ENCODE results near the gene FXYD7. TPM values are rescaled to one million over a fixed set of nuclear protein-coding genes. Genes with fewer than 3 reads are reported as not detected.

FXYD7 gene
- total and polyA plus RNA-seq, 2 experiments from 2014 or later, result 0.22 to 0.27 TPM

DNA sequence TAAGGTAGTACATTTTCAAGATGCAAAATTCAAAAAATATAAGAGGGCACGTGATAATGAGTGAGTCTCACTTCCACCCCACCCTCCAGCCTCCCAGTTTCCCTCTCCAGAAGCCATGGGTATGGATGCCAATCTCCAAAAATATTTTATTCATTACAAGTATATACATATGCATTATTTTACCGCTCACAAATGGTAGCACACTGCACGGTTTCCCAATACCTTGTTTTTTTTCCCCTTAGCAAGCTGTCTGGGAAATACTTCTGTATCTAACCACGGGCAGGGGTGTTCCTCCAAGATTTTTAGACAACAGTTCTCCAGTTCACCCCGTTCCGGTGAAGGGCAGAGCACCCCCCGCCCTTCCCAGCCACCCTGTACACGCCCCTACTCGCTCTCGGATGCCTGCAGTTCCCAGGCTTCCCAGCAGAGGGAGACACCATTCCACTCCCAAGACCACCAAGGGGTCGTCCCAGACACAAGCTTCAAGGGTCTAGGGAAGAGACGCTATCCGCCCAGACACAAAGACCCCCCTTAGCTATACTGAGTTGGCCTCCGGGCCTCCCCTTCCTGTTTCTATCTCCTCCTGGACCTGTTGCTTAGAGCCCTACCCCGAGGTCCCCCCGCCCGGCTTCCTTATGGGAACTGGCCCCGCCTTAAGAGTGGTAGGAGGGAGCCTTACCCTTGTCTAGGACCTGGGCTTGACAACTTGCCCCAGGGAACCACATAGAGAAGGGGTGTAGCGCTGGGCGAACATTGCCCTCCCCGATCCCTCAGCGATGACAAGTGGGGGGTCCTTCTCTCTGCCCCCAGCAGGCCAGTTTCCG, 28.5 kb upstream of the FXYD7 start:
- Histone ChIP-seq H3K27ac (peak overlapping the region; percentile 94), H3K9me3 (ENCODE audit: low read depth) (no peaks in the 10 kb centered on the region), H3K4me3 (no peak overlapping the region), H3K27me3 (no peaks in the 10 kb centered on the region), H3K9me2 (replicated peaks; ENCODE audit: insufficient read depth) (no peaks in the 10 kb centered on the region), H3K36me3 (replicated peaks; ENCODE audit: insufficient read depth, low read depth) (no peaks in the 10 kb centered on the region), H4K20me1 (ENCODE audit: insufficient read depth, poor library complexity, severe bottlenecking) (no peaks in the 10 kb centered on the region), H3K4me2 (peak overlapping the region; percentile 75), H3K4me1 (ENCODE audit: insufficient read depth) (peaks cover 5% of the 10 kb centered on the region), H3K79me2 (peaks cover 17% of the 10 kb centered on the region), H2AFZ (peak overlapping the region; percentile 34)
- TF ChIP-seq CTCF (IDR thresholded peaks at IDR 0.05; ENCODE audit: poor library complexity), result peak; percentile 96
- TF ChIP-seq EZH2phosphoT487 (IDR thresholded peaks at IDR 0.05; ENCODE audit: low read depth, severe bottlenecking, unreplicated experiment), result no peak
- peak; percentile 81 for DNase-seq (ENCODE audit: low spot score)
- WGBS (ENCODE audit: low lambda C conversion rate, missing lambda C conversion rate), result 23% methylated on average over 23 of the region's 23 CpGs

GRCh38 chr19:35115177-35115951, 27.7 kb upstream of the FXYD7 start, which contains the start of gene FXYD3:
Gene FXYD3, plus strand, starts transcription at chr19:35115823. Its CDS starts 3,554 bp downstream, at chr19:35119377.
- WGBS (ENCODE audit: low lambda C conversion rate, missing lambda C conversion rate), result 86% methylated on average over 8 of the region's 14 CpGs
- H2AFZ ChIP-seq, result peak within 1 kb of the TSS; percentile 34
- TF ChIP-seq EZH2phosphoT487 (IDR thresholded peaks at IDR 0.05; ENCODE audit: low read depth, severe bottlenecking, unreplicated experiment) (no peak), CTCF (IDR thresholded peaks at IDR 0.05; ENCODE audit: poor library complexity) (no peak), EZH2 (IDR thresholded peaks at IDR 0.05; ENCODE audit: borderline replicate concordance) (no peak)
- H3K4me2 ChIP-seq, result peak within 1 kb of the TSS; percentile 75
- H3K27me3 ChIP-seq, result no peaks in the 10 kb centered on the region
- H3K36me3 ChIP-seq (replicated peaks; ENCODE audit: insufficient read depth, low read depth), result no peaks in the 10 kb centered on the region
- H4K20me1 ChIP-seq (ENCODE audit: insufficient read depth, poor library complexity, severe bottlenecking), result no peaks in the 10 kb centered on the region
- H3K27ac ChIP-seq, result peak within 1 kb of the TSS; percentile 94
- H3K4me1 ChIP-seq (ENCODE audit: insufficient read depth), result peaks cover 7% of the 10 kb centered on the region
- DNase-seq (ENCODE audit: low spot score), result no peak
- H3K9me3 ChIP-seq (ENCODE audit: low read depth), result no peaks in the 10 kb centered on the region
- H3K4me3 ChIP-seq, result peak within 1 kb of the TSS; percentile 62
- peaks cover 17% of the 10 kb centered on the region for H3K79me2 ChIP-seq
- no peaks in the 10 kb centered on the region for H3K9me2 ChIP-seq (replicated peaks; ENCODE audit: insufficient read depth)

DNA sequence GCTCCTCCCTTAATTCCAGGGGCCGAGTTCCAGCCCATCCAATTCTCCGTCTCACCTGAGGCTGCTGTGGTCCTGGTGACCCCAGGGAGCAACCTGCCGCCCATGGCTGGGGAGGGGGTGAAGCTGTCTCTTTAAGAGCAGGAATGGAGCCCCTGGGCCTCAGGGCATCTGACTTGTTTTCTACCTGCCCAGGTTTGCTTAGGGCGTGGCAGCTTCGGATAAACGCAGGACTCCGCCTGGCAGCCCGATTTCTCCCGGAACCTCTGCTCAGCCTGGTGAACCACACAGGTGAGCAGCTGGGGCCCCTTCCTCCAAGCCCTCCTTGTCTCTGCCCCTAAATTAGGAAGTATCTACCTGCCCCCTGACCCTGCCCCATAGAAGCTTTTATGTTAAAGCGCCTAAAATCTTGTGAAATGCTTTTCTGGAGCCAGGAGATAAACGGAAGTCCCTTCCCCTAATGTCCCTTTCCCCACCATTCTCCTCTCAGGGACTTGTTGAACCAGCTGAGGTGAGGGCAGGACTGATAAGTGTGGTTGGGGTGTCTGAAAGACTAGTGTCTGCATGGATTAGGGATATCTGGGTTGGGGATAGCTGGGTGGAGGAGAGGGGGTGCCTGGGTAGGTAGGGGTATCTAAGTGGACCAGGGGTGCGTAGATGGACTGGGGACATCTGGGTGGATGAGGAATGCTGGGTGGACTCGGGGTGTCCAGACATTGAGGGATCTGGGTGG, 26.8 kb upstream of the FXYD7 start:
- peaks cover 17% of the 10 kb centered on the region for H3K79me2 ChIP-seq
- no peaks in the 10 kb centered on the region for H3K36me3 ChIP-seq (replicated peaks; ENCODE audit: insufficient read depth, low read depth)
- TF ChIP-seq EZH2phosphoT487 (IDR thresholded peaks at IDR 0.05; ENCODE audit: low read depth, severe bottlenecking, unreplicated experiment), result no peak
- no peak for TF ChIP-seq EZH2 (IDR thresholded peaks at IDR 0.05; ENCODE audit: borderline replicate concordance)
- TF ChIP-seq CTCF (IDR thresholded peaks at IDR 0.05; ENCODE audit: poor library complexity), result no peak
- H3K4me2 ChIP-seq, result peak overlapping the region; percentile 75
- no peaks in the 10 kb centered on the region for H3K9me3 ChIP-seq (ENCODE audit: low read depth)
- H3K4me3 ChIP-seq, result peak overlapping the region; percentile 62
- peak; percentile 70 for DNase-seq (ENCODE audit: low spot score)
- no peaks in the 10 kb centered on the region for H3K9me2 ChIP-seq (replicated peaks; ENCODE audit: insufficient read depth)
- no peaks in the 10 kb centered on the region for H4K20me1 ChIP-seq (ENCODE audit: insufficient read depth, poor library complexity, severe bottlenecking)
- no peaks in the 10 kb centered on the region for H3K27me3 ChIP-seq
- H3K27ac ChIP-seq, result peak overlapping the region; percentile 94
- H3K4me1 ChIP-seq (ENCODE audit: insufficient read depth), result peaks cover 8% of the 10 kb centered on the region
- 56% methylated on average over 13 of the region's 13 CpGs for WGBS (ENCODE audit: low lambda C conversion rate, missing lambda C conversion rate)
- no peak overlapping the region for H2AFZ ChIP-seq
